ENCODE measurements around the gene FGD6. TPM values are rescaled to one million over a fixed set of nuclear protein-coding genes. Genes with fewer than 3 reads are reported as not detected.

Gene FGD6
- total and polyA plus RNA-seq, 7 donors, result 0.96 to 7.1 (median 2.8) TPM

GRCh38 chr12:95261109-95261508 lies 43.8 kb upstream of the FGD6 start:
- WGBS, 3 donors, result 94 to 99% (median 95%) methylated on average over 4 of the region's 4 CpGs
- H3K9me3 ChIP-seq, result no peaks in the 10 kb centered on the region
- no peak overlapping the region for H3K4me3 ChIP-seq
- DNase-seq, result no peak
- no peak for ATAC-seq
- H3K4me1 ChIP-seq, result peaks cover 14% of the 10 kb centered on the region
- intact Hi-C loops (cut with DNase I), result no loop called here
- no peaks in the 10 kb centered on the region for H3K27me3 ChIP-seq (ENCODE audit: insufficient read depth in 3 of 3, low read length in 2 of 3)
- no peak overlapping the region for H3K27ac ChIP-seq
- TF ChIP-seq, protein P1, sequence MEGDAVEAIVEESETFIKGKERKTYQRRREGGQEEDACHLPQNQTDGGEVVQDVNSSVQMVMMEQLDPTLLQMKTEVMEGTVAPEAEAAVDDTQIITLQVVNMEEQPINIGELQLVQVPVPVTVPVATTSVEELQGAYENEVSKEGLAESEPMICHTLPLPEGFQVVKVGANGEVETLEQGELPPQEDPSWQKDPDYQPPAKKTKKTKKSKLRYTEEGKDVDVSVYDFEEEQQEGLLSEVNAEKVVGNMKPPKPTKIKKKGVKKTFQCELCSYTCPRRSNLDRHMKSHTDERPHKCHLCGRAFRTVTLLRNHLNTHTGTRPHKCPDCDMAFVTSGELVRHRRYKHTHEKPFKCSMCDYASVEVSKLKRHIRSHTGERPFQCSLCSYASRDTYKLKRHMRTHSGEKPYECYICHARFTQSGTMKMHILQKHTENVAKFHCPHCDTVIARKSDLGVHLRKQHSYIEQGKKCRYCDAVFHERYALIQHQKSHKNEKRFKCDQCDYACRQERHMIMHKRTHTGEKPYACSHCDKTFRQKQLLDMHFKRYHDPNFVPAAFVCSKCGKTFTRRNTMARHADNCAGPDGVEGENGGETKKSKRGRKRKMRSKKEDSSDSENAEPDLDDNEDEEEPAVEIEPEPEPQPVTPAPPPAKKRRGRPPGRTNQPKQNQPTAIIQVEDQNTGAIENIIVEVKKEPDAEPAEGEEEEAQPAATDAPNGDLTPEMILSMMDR (IDR thresholded peaks at IDR 0.05), result no peak
- H3K36me3 ChIP-seq (ENCODE audit: insufficient read depth in 1 of 2, low read depth in 1 of 2), result peaks cover 7 to 64% of the 10 kb centered on the region in 2 donors

GRCh38 chr12:95259368-95259767 lies 42.1 kb upstream of the FGD6 start:
- peaks cover 7 to 70% of the 10 kb centered on the region in 2 donors for H3K36me3 ChIP-seq (ENCODE audit: insufficient read depth in 1 of 2, low read depth in 1 of 2)
- ATAC-seq (no peak), DNase-seq (no peak)
- intact Hi-C loops (cut with DNase I), result no loop called here
- no peaks in the 10 kb centered on the region for H3K27me3 ChIP-seq (ENCODE audit: insufficient read depth in 3 of 3, low read length in 2 of 3)
- 81 to 84% (median 84%) methylated on average over 1 of the region's 1 CpG for WGBS, 3 donors
- no peak overlapping the region for H3K4me3 ChIP-seq
- peaks cover 5% of the 10 kb centered on the region for H3K4me1 ChIP-seq
- TF ChIP-seq, protein P1 (IDR thresholded peaks at IDR 0.05), result no peak
- no peak overlapping the region for H3K27ac ChIP-seq
- no peaks in the 10 kb centered on the region for H3K9me3 ChIP-seq

DNA sequence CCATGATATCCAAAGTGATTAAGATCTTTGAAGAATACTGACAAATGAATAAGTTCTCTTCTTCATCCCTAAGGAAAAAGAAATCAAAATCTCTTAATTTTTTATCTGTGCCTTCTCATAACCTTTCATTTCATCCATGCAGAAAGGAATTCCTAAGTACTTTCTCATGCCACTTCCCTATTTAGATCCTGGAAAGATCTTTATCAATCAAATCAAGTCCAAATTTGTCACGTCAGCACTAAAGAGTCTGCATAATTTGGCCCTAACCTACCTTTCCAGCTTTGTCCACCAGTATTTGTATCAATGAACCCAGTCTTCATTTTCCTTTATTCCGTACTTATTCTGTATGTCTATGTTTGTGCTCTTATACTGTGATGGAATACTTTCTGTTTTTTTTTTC lies 41.5 kb upstream of the FGD6 start:
- Histone ChIP-seq H3K4me1 (peaks cover 5% of the 10 kb centered on the region), H3K27ac (no peak overlapping the region), H3K27me3 (ENCODE audit: insufficient read depth in 3 of 3, low read length in 2 of 3) (no peaks in the 10 kb centered on the region), H3K9me3 (no peaks in the 10 kb centered on the region), H3K36me3 (ENCODE audit: insufficient read depth in 1 of 2, low read depth in 1 of 2) (peaks cover 7 to 69% of the 10 kb centered on the region in 2 donors), H3K4me3 (no peak overlapping the region)
- WGBS, 3 donors, result 76 to 81% (median 77%) methylated on average over 2 of the region's 2 CpGs
- intact Hi-C loops (cut with DNase I), result no loop called here
- DNase-seq (no peak), ATAC-seq (no peak)
- TF ChIP-seq, protein P1 (IDR thresholded peaks at IDR 0.05), result no peak

DNA sequence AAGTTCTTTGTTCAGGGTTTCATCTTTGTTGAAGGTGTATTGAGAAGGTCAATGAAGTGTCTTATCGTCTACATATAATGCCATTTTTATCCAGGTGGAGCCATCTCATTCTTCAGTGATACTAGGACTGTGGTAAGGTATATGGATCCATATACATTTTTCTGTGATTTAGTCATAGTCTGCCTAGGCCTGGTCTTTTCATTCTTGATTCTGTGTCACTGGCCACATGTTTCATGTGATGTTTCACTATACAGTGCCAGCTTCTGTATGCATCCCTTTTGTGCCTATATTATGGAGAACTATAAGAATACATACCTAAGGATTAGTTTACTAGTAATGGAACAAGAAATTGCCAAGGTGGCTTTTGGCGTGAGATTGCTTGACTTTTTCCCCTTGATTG lies 40.9 kb upstream of the FGD6 start:
- ATAC-seq (no peak), DNase-seq (no peak)
- H3K36me3 ChIP-seq (ENCODE audit: insufficient read depth in 1 of 2, low read depth in 1 of 2), result peaks cover 2 to 68% of the 10 kb centered on the region in 2 donors
- H3K4me3 ChIP-seq, result no peak overlapping the region
- TF ChIP-seq, protein P1 (IDR thresholded peaks at IDR 0.05), result no peak
- WGBS, 3 donors, result 92 to 96% (median 93%) methylated on average over 2 of the region's 2 CpGs
- peaks cover 5% of the 10 kb centered on the region for H3K4me1 ChIP-seq
- no peaks in the 10 kb centered on the region for H3K27me3 ChIP-seq (ENCODE audit: insufficient read depth in 3 of 3, low read length in 2 of 3)
- intact Hi-C loops (cut with DNase I), result no loop called here
- no peaks in the 10 kb centered on the region for H3K9me3 ChIP-seq
- no peak overlapping the region for H3K27ac ChIP-seq

- 89 to 95% (median 93%) methylated on average over 3 of the region's 3 CpGs for WGBS, 3 donors
- Histone ChIP-seq H3K27ac (no peak overlapping the region), H3K4me1 (peaks cover 5% of the 10 kb centered on the region), H3K9me3 (no peaks in the 10 kb centered on the region), H3K27me3 (ENCODE audit: insufficient read depth in 3 of 3, low read length in 2 of 3) (no peaks in the 10 kb centered on the region), H3K4me3 (no peak overlapping the region), H3K36me3 (ENCODE audit: insufficient read depth in 1 of 2, low read depth in 1 of 2) (peaks cover 2 to 68% of the 10 kb centered on the region in 2 donors)
- ATAC-seq (no peak), DNase-seq (no peak)
- TF ChIP-seq, protein P1 (IDR thresholded peaks at IDR 0.05), result no peak
- intact Hi-C loops (cut with DNase I), result no loop called here
Observed at GRCh38 chr12:95257541-95257940, 40.3 kb upstream of the FGD6 start.

Data from psoas muscle (tissue), 8 donors.